ENCODE data around the gene FADS2. TPM values are rescaled to one million over a fixed set of nuclear protein-coding genes. Genes with fewer than 3 reads are reported as not detected.
A peak's percentile ranks its signal among the peaks of the same experiment; 100 is the strongest.

Gene FADS2
- total and polyA plus RNA-seq, 9 of the 15 experiments (the other 6 are each of a cell fraction or from before 2014, with no cell fraction given) = 2.9 to 42.8 (median 16.2) TPM

GRCh38 chr11:61890529-61891330 lies 62.6 kb downstream of the FADS2 start (continued):
- TF ChIP-seq PATZ1 (CRISPR knock-in tag; IDR thresholded peaks at IDR 0.05; ENCODE audit: borderline replicate concordance) (no peak), ZBTB7A (IDR thresholded peaks at IDR 0.05; ENCODE audit: borderline replicate concordance, control insufficient read depth, low read depth, low read length) (peak; percentile 90), TFAM (CRISPR knock-in tag; conservative IDR thresholded peaks at IDR 0.05) (no peak), ZNF384 (IDR thresholded peaks at IDR 0.05; ENCODE audit: low read depth, low read length) (no peak), MTA3 (IDR thresholded peaks at IDR 0.05; ENCODE audit: borderline replicate concordance) (0 out of 2 replicates have a peak, but pooled peaks have one; percentile 41), COPS2 (conservative IDR thresholded peaks at IDR 0.05) (no peak), SAP30 (IDR thresholded peaks at IDR 0.05; ENCODE audit: borderline replicate concordance, insufficient read depth, low read depth, low read length, poor library complexity, severe bottlenecking) (peak; percentile 28), ZSCAN29 (IDR thresholded peaks at IDR 0.05) (no peak), NKRF (IDR thresholded peaks at IDR 0.05; ENCODE audit: borderline replicate concordance) (peak; percentile 45; the same call in 1 of the 2 replicates), CBFA2T3 (IDR thresholded peaks at IDR 0.05) (peak; percentile 44), STAT6 (CRISPR knock-in tag; IDR thresholded peaks at IDR 0.05) (no peak), MNT (conservative IDR thresholded peaks at IDR 0.05) (peak; percentile 76 to 86), TOE1 (IDR thresholded peaks at IDR 0.05; ENCODE audit: borderline replicate concordance) (0 out of 2 replicates have a peak, but pooled peaks have one; percentile 29), TOE1 (CRISPR knock-in tag; IDR thresholded peaks at IDR 0.05; ENCODE audit: borderline replicate concordance, low read depth) (no peak), TEAD1 (CRISPR knock-in tag; IDR thresholded peaks at IDR 0.05) (peak in 1 of 2 experiments; percentile 72; a peak in 2 of 4 replicates), NR1H2 (CRISPR knock-in tag; IDR thresholded peaks at IDR 0.05) (no peak)
